Activated CD4-positive, alpha-beta T cell treated with anti-CD3 and anti-CD28 coated beads, Interleukin-2, Interleukin-4, amounts not matched to agents 100 ng/mL and 50 ng/mL, durations not matched to agents 16 hours and 8 hours (primary cell): ENCODE measurements around the gene SOX4.

ENCODE experiments used
- DNase-seq: peaks from one replicate; pipeline ENCODE4 v3.0.0-alpha.2; 2020; ENCODE audit warnings: low spot score

SOX4 gene

DNA sequence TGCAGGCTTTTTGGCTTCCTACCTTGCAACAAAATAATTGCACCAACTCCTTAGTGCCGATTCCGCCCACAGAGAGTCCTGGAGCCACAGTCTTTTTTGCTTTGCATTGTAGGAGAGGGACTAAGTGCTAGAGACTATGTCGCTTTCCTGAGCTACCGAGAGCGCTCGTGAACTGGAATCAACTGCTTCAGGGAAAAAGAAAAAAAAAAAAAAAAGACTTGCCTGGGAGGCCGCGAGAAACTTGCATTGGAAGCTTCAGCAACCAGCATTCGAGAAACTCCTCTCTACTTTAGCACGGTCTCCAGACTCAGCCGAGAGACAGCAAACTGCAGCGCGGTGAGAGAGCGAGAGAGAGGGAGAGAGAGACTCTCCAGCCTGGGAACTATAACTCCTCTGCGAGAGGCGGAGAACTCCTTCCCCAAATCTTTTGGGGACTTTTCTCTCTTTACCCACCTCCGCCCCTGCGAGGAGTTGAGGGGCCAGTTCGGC is 420 bp downstream of the SOX4 start:
- DNase-seq: no peak

DNA sequence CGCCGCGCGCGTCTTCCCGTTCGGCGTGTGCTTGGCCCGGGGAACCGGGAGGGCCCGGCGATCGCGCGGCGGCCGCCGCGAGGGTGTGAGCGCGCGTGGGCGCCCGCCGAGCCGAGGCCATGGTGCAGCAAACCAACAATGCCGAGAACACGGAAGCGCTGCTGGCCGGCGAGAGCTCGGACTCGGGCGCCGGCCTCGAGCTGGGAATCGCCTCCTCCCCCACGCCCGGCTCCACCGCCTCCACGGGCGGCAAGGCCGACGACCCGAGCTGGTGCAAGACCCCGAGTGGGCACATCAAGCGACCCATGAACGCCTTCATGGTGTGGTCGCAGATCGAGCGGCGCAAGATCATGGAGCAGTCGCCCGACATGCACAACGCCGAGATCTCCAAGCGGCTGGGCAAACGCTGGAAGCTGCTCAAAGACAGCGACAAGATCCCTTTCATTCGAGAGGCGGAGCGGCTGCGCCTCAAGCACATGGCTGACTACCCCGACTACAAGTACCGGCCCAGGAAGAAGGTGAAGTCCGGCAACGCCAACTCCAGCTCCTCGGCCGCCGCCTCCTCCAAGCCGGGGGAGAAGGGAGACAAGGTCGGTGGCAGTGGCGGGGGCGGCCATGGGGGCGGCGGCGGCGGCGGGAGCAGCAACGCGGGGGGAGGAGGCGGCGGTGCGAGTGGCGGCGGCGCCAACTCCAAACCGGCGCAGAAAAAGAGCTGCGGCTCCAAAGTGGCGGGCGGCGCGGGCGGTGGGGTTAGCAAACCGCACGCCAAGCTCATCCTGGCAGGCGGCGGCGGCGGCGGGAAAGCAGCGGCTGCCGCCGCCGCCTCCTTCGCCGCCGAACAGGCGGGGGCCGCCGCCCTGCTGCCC is 1.1 kb downstream of the SOX4 start:
- peak; percentile 32 for DNase-seq

DNA sequence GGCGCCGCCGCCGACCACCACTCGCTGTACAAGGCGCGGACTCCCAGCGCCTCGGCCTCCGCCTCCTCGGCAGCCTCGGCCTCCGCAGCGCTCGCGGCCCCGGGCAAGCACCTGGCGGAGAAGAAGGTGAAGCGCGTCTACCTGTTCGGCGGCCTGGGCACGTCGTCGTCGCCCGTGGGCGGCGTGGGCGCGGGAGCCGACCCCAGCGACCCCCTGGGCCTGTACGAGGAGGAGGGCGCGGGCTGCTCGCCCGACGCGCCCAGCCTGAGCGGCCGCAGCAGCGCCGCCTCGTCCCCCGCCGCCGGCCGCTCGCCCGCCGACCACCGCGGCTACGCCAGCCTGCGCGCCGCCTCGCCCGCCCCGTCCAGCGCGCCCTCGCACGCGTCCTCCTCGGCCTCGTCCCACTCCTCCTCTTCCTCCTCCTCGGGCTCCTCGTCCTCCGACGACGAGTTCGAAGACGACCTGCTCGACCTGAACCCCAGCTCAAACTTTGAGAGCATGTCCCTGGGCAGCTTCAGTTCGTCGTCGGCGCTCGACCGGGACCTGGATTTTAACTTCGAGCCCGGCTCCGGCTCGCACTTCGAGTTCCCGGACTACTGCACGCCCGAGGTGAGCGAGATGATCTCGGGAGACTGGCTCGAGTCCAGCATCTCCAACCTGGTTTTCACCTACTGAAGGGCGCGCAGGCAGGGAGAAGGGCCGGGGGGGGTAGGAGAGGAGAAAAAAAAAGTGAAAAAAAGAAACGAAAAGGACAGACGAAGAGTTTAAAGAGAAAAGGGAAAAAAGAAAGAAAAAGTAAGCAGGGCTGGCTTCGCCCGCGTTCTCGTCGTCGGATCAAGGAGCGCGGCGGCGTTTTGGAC is 2.0 kb downstream of the SOX4 start:
- DNase-seq: no peak

DNA sequence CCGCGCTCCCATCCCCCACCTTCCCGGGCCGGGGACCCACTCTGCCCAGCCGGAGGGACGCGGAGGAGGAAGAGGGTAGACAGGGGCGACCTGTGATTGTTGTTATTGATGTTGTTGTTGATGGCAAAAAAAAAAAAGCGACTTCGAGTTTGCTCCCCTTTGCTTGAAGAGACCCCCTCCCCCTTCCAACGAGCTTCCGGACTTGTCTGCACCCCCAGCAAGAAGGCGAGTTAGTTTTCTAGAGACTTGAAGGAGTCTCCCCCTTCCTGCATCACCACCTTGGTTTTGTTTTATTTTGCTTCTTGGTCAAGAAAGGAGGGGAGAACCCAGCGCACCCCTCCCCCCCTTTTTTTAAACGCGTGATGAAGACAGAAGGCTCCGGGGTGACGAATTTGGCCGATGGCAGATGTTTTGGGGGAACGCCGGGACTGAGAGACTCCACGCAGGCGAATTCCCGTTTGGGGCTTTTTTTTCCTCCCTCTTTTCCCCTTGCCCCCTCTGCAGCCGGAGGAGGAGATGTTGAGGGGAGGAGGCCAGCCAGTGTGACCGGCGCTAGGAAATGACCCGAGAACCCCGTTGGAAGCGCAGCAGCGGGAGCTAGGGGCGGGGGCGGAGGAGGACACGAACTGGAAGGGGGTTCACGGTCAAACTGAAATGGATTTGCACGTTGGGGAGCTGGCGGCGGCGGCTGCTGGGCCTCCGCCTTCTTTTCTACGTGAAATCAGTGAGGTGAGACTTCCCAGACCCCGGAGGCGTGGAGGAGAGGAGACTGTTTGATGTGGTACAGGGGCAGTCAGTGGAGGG is 2.8 kb downstream of the SOX4 start:
- no peak for DNase-seq

DNA sequence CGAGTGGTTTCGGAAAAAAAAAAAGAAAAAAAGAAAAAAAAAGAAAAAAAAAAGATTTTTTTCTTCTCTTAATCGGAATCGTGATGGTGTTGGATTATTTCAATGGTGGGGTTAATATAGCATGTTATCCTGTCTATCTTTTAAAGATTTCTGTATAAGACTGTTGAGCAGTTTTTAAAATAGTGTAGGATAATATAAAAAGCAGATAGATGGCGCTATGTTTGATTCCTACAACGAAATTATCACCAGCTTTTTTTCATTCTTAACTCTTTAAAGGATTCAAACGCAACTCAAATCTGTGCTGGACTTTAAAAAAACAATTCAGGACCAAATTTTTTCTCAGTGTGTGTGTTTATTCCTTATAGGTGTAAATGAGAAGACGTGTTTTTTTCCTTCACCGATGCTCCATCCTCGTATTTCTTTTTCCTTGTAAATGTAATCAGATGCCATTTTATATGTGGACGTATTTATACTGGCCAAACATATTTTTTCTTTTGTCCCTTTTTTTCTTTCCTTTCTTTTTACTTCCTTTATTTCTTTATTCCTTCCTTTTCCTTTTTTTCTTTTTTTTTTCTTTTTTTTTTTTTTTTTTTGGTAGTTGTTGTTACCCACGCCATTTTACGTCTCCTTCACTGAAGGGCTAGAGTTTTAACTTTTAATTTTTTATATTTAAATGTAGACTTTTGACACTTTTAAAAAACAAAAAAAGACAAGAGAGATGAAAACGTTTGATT is 3.6 kb downstream of the SOX4 start:
- DNase-seq: no peak

DNA sequence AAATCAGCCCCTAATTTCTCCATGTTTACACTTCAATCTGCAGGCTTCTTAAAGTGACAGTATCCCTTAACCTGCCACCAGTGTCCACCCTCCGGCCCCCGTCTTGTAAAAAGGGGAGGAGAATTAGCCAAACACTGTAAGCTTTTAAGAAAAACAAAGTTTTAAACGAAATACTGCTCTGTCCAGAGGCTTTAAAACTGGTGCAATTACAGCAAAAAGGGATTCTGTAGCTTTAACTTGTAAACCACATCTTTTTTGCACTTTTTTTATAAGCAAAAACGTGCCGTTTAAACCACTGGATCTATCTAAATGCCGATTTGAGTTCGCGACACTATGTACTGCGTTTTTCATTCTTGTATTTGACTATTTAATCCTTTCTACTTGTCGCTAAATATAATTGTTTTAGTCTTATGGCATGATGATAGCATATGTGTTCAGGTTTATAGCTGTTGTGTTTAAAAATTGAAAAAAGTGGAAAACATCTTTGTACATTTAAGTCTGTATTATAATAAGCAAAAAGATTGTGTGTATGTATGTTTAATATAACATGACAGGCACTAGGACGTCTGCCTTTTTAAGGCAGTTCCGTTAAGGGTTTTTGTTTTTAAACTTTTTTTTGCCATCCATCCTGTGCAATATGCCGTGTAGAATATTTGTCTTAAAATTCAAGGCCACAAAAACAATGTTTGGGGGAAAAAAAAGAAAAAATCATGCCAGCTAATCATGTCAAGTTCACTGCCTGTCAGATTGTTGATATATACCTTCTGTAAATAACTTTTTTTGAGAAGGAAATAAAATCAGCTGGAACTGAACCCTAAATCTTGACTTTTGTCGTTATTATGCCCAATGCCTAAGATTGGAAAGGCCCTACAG is 4.5 kb downstream of the SOX4 start:
- no peak for DNase-seq

DNA sequence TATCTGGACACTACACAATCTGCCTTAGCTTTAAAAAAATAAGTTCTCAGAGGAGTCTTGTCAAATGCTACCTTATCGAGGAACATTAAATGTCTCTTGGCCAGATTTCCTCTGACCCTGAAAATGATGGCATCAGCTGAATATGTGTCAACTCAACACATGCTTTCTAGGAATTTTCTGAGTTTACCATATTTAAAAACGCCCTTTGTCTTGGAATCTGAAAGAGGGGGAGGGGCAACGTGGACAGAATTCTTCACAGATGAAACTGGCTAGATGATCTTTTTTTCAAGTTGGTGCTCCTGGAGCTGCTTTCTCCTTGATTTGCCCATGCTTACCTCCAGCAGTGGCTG is 5.1 kb downstream of the SOX4 start:
- no peak for DNase-seq

DNA sequence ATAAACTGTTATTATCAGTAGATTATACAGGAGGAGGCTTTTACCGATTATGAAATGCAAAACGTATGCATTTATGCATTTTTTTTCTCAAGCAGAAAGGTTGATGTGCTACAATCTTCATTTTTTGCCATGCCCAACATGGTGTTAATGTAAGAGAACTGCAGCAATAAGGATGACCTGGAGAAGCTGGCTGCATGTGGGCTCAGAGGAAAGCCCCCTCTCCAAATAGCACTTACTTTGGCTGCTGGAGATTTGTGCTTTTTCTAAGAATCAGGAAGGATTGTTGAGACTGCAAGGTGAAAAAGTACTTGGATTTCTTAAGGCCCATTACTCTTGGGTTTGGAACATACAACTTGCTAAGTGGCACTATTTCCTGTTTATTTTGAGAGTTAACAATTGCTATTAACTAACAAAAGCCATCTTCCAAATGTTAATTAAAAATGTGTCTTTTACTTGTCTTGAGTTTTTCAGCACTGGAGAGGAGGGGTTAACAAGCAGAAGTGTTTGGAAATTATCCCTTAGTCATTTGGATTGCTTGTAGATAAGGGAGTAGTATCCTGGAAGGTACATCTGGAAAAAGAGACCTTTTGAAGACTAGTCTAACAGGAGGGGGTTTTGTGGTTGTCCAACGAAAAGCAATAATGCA is 5.6 kb downstream of the SOX4 start:
- no peak for DNase-seq

DNA sequence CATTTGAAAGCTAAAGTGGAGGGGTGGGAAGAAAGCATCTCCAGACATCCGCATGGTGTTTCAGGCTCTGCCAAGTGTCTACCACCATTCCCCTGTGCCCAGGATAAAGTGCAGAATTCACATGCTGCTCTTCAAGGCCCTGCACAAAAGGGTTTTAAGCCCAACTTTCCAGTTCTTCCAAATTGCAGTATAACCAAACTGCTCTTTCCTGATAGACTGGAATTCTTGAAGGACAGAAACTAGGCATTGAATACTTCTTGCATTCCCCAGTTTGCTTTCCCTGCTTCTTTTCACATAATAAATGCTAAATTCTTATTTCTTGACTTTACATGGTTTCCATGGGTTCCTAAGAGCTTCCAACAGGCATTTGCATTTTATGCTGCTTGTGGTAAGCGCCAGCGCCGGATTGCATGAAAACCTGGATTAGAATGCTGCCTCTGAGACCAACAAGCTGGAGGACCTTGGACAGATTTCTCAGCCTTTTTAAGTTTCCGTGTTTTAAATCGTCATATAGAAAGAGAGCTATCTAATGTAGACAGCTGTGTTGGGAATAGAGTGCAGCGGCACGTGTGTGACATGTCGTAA is 7.9 kb downstream of the SOX4 start:
- DNase-seq: no peak

DNA sequence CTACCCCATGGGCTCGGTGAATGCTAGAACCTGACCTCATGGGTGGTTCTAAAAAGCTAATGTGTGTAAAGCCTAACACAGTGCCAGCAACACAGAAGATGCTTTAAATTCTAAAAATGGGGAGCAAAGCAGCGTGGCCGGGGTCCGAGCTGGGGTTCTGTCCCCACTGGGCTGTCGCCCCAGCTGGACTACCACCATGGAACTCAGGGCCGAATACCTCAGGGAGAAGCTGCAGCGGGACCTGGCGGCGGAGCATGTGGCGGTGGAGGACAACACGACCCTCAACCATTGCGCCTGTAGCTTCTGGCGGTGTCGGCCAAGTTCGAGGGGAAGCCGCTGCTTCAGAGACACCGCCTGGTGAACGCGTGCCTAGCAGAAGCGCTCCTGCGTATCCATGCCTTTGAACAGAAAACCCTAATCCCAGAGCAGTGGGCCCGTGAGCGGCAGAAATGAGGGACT is 8.4 kb downstream of the SOX4 start:
- no peak for DNase-seq

DNA sequence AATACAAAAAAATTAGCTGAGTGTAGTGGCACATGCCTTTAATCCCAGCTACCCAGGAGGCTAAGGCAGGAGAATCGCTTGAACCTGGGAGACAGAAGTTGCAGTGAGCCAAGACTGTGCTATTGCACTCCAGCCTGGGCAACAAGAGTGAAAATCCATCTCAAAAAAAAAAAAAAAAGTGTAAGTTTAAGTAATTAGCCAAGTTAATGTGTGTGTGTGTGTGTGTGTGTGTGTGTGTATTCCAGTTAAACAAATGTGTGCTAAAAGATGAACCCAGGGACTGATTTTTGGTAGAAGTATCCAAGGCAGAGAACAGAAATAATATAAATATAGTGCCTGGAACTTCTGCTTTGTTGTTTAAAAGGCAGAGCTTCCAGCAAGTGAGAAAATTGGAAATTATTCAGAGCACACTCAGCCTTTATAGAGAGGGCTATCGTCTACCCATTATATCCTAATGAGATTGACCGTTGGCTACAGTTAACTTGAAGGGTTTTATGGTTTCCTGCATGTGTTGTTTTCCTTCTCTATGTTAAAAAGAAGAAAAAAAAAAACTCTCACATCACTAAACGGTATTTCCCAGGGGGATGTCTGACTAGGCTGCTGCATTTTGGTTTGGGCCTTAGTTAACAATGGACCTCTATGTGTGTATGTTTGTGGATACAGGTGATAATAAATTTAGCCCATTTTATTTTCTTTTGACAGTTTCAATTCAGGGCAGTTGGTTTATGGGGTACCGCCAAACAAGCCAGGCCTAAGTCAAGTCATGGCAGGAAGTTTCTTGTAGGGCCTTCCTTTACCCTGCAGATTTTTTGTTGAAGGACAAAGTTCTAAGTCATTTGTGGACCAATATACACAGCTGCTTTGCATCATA is 9.8 kb downstream of the SOX4 start:
- no peak for DNase-seq

DNA sequence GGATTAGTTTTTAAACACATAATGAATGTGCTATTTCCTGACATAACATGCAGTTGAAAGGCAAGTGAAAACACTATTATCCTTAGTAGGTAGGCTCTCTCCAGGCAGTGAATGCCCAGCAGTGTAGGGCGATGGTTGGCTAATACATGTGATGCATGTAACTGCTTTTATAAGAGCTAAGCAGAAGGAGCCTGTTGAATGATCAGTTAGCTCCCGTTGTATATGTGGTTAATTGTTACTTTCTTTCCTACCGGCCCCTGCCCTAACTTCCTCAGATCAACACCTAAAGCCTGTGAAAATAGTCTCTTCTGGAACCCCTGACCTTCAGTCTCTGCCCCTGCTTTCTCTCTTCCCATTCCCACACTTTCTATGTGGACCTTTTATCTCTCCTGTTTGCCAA is 10.5 kb downstream of the SOX4 start:
- DNase-seq: no peak

DNA sequence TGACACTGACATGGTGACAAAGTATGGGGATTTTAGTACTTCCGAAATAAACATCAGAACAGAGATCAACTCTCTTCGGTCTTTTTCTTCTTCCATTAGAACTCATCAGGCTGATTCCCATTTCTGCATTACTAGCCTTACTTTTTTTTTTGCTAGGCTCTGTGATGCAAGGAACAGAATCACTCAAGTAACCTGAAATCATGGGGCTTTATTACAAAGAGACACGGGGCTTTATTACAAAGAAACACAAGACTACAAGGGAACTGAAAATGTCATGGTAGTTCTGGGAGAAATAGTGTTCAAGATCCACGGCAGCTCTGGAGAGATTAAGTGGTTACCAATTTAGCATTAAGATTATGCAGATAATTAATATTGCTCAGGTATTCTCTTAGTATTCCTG is 11.6 kb downstream of the SOX4 start:
- no peak for DNase-seq

DNA sequence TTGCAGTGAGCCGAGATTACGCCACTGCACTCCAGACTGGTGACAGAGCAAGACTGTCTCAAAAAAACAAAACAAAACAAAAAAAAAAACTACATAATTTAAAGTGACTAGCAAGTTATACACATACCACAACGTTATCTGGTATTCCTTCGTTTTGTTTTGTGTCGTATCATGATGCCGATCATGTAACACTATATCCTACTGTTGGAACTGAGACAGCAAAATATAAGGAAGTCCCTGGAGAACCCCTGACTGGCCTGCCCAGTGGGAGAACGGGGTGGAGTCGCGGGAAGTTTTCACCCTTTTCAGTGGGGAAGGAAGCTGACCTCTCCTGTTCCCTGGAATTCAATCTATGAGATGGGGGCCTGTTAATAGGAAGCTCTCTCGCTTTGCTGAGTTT is 15.1 kb downstream of the SOX4 start:
- no peak for DNase-seq

DNA sequence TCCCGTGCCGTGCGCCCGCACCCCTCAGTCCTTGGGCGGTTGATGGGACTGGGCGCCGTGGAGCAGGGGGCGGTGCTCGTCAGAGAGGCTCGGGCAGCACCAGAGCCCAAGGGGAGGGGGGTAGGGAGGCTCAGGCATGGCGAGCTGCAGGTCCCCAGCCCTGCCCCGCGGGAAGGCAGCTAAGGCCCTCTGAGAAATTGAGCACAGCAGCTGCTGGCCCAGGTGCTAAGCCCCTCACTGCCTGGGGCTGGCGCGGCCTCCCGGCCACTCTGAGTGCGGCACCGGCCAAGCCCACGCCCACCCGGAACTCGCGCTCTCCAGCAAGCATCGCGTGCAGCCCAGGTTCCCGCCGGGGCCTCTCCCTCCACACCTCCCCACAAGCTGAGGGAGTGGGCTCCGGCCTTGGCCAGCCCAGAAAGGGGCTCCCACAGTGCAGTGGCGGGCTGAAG is 16.4 kb downstream of the SOX4 start:
- DNase-seq: no peak

DNA sequence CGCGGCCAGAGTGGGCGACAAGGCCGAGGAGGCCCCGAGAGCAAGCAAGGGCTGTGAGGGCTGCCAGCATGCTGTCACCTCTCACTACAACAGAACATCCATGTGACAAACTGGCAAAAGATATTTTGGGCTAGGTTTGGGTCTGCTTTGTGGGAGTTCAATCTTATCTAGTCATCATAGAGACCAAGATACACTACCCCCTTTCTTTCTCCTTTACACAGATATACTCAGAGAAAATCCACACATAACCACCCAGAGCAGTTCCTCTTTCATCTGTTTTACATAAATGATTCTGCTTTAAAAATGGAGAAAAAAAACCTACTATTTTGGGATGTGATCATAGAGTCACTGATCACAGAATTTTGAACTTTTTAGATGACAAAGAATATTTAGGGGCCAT is 16.8 kb downstream of the SOX4 start:
- DNase-seq: no peak

DNA sequence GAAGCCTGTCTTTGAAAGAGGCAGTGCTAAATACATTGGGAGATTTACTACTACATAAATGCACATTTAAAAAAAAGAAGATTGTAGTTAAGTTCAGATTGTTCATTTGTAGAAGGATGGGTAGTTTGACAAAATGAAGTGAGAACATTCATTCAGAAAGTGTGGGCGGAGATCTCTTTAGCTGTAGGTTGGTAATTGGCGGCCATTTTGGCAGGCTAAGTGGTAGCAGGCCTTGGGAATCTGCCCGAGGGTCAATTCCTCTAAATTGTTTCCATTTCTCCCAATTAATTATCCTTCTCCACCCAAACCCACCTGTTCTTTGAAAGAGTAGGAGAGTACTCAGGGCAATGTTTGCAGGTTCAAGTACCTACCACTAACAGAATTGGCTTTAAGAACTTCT is 17.9 kb downstream of the SOX4 start:
- DNase-seq: no peak

DNA sequence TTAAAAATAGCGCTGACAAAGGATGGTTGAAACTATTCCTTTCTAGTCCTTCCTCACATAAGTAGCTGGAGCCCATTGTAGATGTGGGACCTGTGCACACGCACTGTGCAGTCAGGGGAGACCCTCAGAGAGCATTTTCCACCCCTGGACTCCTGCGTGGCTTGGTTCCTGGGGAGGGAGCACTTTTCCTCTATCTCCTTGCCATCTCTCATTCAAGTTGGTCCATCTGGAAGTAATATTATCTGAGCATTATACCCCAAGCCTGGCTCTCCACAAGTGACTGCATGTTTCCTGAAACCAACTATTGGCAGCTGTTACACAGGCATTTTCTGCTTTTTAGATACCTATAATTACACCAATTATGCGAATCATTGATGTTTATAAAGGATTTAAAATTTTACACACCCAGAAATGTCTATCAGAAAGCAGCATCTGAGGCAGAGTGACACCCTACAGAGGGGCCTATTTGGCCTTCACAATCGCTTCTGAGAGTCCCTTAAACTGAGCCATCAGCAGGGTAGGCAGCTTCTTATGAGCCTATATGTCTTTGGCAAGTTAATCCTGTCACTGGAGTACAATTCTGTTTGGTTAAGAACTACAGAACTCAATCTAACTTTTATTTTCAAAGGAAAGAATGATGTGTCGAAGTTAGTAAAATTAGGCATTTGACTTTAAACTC is 18.7 kb downstream of the SOX4 start:
- DNase-seq: no peak
